ENCODE measurements around the gene PIP5K1A. TPM values are rescaled to one million over a fixed set of nuclear protein-coding genes. Genes with fewer than 3 reads are reported as not detected.

Gene PIP5K1A
- total and polyA plus RNA-seq, 2 of the 8 experiments (the other 6 are each of a cell fraction or from before 2014, with no cell fraction given): 87.5 to 105 TPM

GRCh38 chr1:151158751-151159251, 39.6 kb upstream of the PIP5K1A start:
- no peak for DNase-seq (ENCODE audit: low read depth in 1 of 2, low spot score in 2 of 2)
- WGBS, 2 experiments (ENCODE audit: extremely low coverage in 1 of 2, insufficient coverage in 1 of 2, insufficient read length in 1 of 2, insufficient replicate concordance in 2 of 2, low coverage in 1 of 2, low lambda C conversion rate in 2 of 2, missing lambda C conversion rate in 1 of 2): 93% methylated on average over 22 of the region's 22 CpGs; no CpG with 5 or more reads in 1 of the 2 experiments

More at GRCh38 chr1:151158751-151159251, 39.6 kb upstream of the PIP5K1A start:
- H4K8ac ChIP-seq (ENCODE audit: extremely low read depth, insufficient read depth, low read length): no peak overlapping the region; the same call in 1 of the 2 replicates
- ChIA-PET CTCF (ENCODE audit: partially characterized antibody) (interaction anchor here (0.5 to 11.8 kb wide), 11 partner anchors 10 to 201 kb away, joined by 3 to 285 read pairs (median 5); partner anchors contain the start of genes C1orf56, GABPB2 and TMOD4), POLR2A (ENCODE audit: partially characterized antibody) (interaction anchor here (0.9 to 1.6 kb wide), 3 partner anchors 9 to 111 kb away, joined by 3 to 5 read pairs (median 4); partner anchors contain the start of gene C1orf56)
- H2BK5ac ChIP-seq (ENCODE audit: low read depth, low read length): no peak overlapping the region; the same call in 1 of the 2 replicates
- H3K23ac ChIP-seq (ENCODE audit: insufficient read length): no peak overlapping the region
- H3K79me1 ChIP-seq (ENCODE audit: low read depth, low read length): no peaks in the 10 kb centered on the region
- H2BK12ac ChIP-seq (ENCODE audit: low read depth, low read length): no peak overlapping the region
- H3K27me3 ChIP-seq (replicated peaks in 1 of 4; ENCODE audit: control insufficient read depth in 3 of 4, extremely low read depth in 1 of 4, insufficient read depth in 3 of 4, low read length in 3 of 4): no peaks in the 10 kb centered on the region
- no peak overlapping the region for H4K5ac ChIP-seq (ENCODE audit: insufficient read length, low read depth, low read length)
- no peak for TF ChIP-seq ASH2L (IDR thresholded peaks at IDR 0.05; ENCODE audit: low read length)
- TF ChIP-seq, protein P1, sequence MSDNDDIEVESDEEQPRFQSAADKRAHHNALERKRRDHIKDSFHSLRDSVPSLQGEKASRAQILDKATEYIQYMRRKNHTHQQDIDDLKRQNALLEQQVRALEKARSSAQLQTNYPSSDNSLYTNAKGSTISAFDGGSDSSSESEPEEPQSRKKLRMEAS (IDR thresholded peaks at IDR 0.05): 0 out of 2 replicates have a peak, but pooled peaks have one; percentile 30
- H3K14ac ChIP-seq (ENCODE audit: insufficient read length): no peak overlapping the region
- no peak overlapping the region for H3K4me3 ChIP-seq (ENCODE audit: extremely low read depth in 1 of 4, insufficient read depth in 2 of 4, low read depth in 3 of 4, low read length in 4 of 4)
- no peak overlapping the region for H3K27ac ChIP-seq (ENCODE audit: low read depth, low read length)
- H3K9ac ChIP-seq (replicated peaks in 1 of 4; ENCODE audit: extremely low read depth in 1 of 4, low read depth in 3 of 4, low read length in 3 of 4): no peak overlapping the region
- peaks cover 0 to 18% (median 6%) of the 10 kb centered on the region in 4 experiments; a peak in 4 of 8 replicates for H3K36me3 ChIP-seq (ENCODE audit: control insufficient read depth in 2 of 4, insufficient read depth in 4 of 4, low read length in 3 of 4)
- H3K23me2 ChIP-seq (ENCODE audit: low read depth, low read length): no peaks in the 10 kb centered on the region
- H2AK5ac ChIP-seq (ENCODE audit: low read depth, low read length): no peak overlapping the region
- H2BK120ac ChIP-seq (replicated peaks; ENCODE audit: low read depth, low read length): no peak overlapping the region
- H3K79me2 ChIP-seq (ENCODE audit: control insufficient read depth in 1 of 2, insufficient read depth in 2 of 2, low read length in 2 of 2): no peaks in the 10 kb centered on the region
- H4K91ac ChIP-seq (replicated peaks; ENCODE audit: insufficient read length, low read length): no peak overlapping the region
- no peak overlapping the region for H3K4ac ChIP-seq (replicated peaks; ENCODE audit: insufficient read length, low read depth, low read length)
- FAIRE-seq: no peak
- no peaks in the 10 kb centered on the region for H3K4me1 ChIP-seq (replicated peaks in 1 of 4; ENCODE audit: control insufficient read depth in 3 of 4, insufficient read depth in 4 of 4, low read length in 3 of 4)
- no peak overlapping the region for H2AFZ ChIP-seq (ENCODE audit: low read length)
- no peaks in the 10 kb centered on the region for H3K9me3 ChIP-seq (ENCODE audit: insufficient read depth in 2 of 2, low read depth in 1 of 2, low read length in 1 of 2)
- H2BK20ac ChIP-seq (ENCODE audit: low read length): no peak overlapping the region
- no peak overlapping the region for H2BK15ac ChIP-seq (ENCODE audit: low read length)
- H3K18ac ChIP-seq (ENCODE audit: extremely low read depth, low read length): no peak overlapping the region
- no peaks in the 10 kb centered on the region for H4K20me1 ChIP-seq (replicated peaks in 1 of 2; ENCODE audit: control insufficient read depth in 1 of 2, insufficient read depth in 2 of 2, low read length in 2 of 2)
- no peak overlapping the region for H3K56ac ChIP-seq (replicated peaks; ENCODE audit: insufficient read length, low read depth, low read length)
- H3K4me2 ChIP-seq (ENCODE audit: insufficient read depth in 1 of 2, low read depth in 2 of 2, low read length in 2 of 2): no peak overlapping the region

All from H1 (cell line).